K562 (cell line): ENCODE data around the gene CPNE6. TPM values are rescaled to one million over a fixed set of nuclear protein-coding genes. Genes with fewer than 3 reads are reported as not detected.

Experiments used
- ATAC-seq: fragments of 200-7000 bp; cut with Tn5 transposase; 3 replicates; pipeline ENCODE4 v1.9.1; 2020; ENCODE audit warnings: moderate library complexity
- BruUV-seq: library from RNA; stranded (reverse); fragments of 400-500 nt; replicated peaks from 2 replicates; lab custom pipeline; 2021; lab: Mats Ljungman, UMichigan
- CTCF ChIA-PET: fragments of 300-600 bp; formaldehyde crosslinking; extraction: SDS; loops from one replicate; lab custom pipeline; 2021; ENCODE audit warnings: low intra/inter-chr PET ratio; lab: Yijun Ruan, JAX
- POLR2A ChIA-PET: fragments of 300-600, 350-650 bp; sonication (Branson Sonifier 250); formaldehyde crosslinking; extraction: SDS; loops from one replicate; lab custom pipeline; 2021; ENCODE audit warnings: antibody characterized with exemption, inconsistent platforms; lab: Yijun Ruan, JAX
- DNase-seq, 4 experiments: peaks; one replicate each; pipeline versions ENCODE4 v3.0.0 to v3.0.0-alpha.2; 2011 to 2018; ENCODE audit warnings: low spot score in 3 of 4, mixed read lengths in 3 of 4; ENCODE audit errors: extremely low read depth in 1 of 4
- FAIRE-seq: peaks from 2 replicates; lab custom pipeline; 2011; peaks lifted over from hg19 to GRCh38; lab: Jason Lieb, UNC
- H2AFZ ChIP-seq: 2 replicates; pipeline ENCODE4 v1.6.0; 2011; ENCODE audit warnings: low read depth, low read length, control low read depth, inconsistent platforms
- H3K27ac ChIP-seq: fragments of 200-600 bp; 3 replicates; pipeline ENCODE4 v1.8.0; 2011; ENCODE audit warnings: low read depth, mild to moderate bottlenecking, control low read depth, inconsistent platforms, low read length, moderate library complexity, mixed read lengths; ENCODE audit errors: extremely low read depth
- H3K27me3 ChIP-seq, 2 experiments: fragments of 300-600 bp in 1 of 2; 2 replicates in 1 of 2; 3 replicates in 1 of 2; pipeline versions ENCODE4 v1.6.0 to v1.8.0; 2011; ENCODE audit warnings: inconsistent platforms in 2 of 2, low read length in 2 of 2, mild to moderate bottlenecking in 1 of 2, mixed read lengths in 1 of 2, moderate library complexity in 1 of 2; ENCODE audit not compliant: control insufficient read depth in 2 of 2, insufficient read depth in 2 of 2
- H3K36me3 ChIP-seq: fragments of 300-600 bp; 3 replicates; pipeline ENCODE4 v1.8.0; 2011; ENCODE audit warnings: mild to moderate bottlenecking, low read length, inconsistent platforms; ENCODE audit not compliant: control insufficient read depth, insufficient read depth
- H3K4me1 ChIP-seq, 2 experiments: fragments of 200-600 bp in 1 of 2; replicated peaks in 1 of 2; 2 replicates in 1 of 2; 3 replicates in 1 of 2; pipeline versions ENCODE4 v1.5.1 to v1.8.0; 2011; ENCODE audit warnings: inconsistent platforms in 2 of 2, low read length in 2 of 2, mild to moderate bottlenecking in 1 of 2, mixed read lengths in 1 of 2, moderate library complexity in 1 of 2; ENCODE audit not compliant: control insufficient read depth in 2 of 2, insufficient read depth in 2 of 2
- H3K4me2 ChIP-seq: 2 replicates; pipeline ENCODE4 v1.6.1; 2011; ENCODE audit warnings: low read length, control low read depth, inconsistent platforms, mixed read lengths; ENCODE audit not compliant: insufficient read depth
- H3K4me3 ChIP-seq: fragments of 200-600 bp; sonication (generic), shearing (Covaris generic); 2 replicates; pipeline ENCODE4 v1.5.1; 2016; ENCODE audit warnings: control low read depth, inconsistent platforms
- H3K79me2 ChIP-seq: fragments of 200-600 bp; 3 replicates; pipeline ENCODE4 v1.8.0; 2011; ENCODE audit warnings: low read length, inconsistent platforms; ENCODE audit not compliant: control insufficient read depth, insufficient read depth
- H3K9ac ChIP-seq, 2 experiments: 2 replicates each; pipeline versions ENCODE4 v1.6.0 to v1.6.1; 2011; ENCODE audit warnings: low read depth in 2 of 2, low read length in 2 of 2, control low read depth in 1 of 2, inconsistent platforms in 1 of 2, mild to moderate bottlenecking in 1 of 2, mixed read lengths in 1 of 2; ENCODE audit not compliant: insufficient read depth in 1 of 2
- H3K9me1 ChIP-seq: one replicate; pipeline ENCODE4 v1.6.0; 2011; ENCODE audit warnings: inconsistent platforms, mild to moderate bottlenecking, low read length, moderate library complexity; ENCODE audit not compliant: control insufficient read depth, insufficient read depth
- H3K9me3 ChIP-seq: replicated peaks from 2 replicates; pipeline ENCODE4 v1.5.1; 2011; ENCODE audit warnings: low read depth, low read length, inconsistent platforms; ENCODE audit not compliant: control insufficient read depth, insufficient read depth
- H4K20me1 ChIP-seq: replicated peaks from 2 replicates; pipeline ENCODE4 v1.6.1; 2011; ENCODE audit warnings: low read length, inconsistent platforms, mixed read lengths; ENCODE audit not compliant: control insufficient read depth, insufficient read depth
- BDP1 ChIP-seq: IDR thresholded peaks from 3 replicates; pipeline ENCODE4 v1.6.1; 2011; ENCODE audit not compliant: insufficient read length, insufficient read depth
- BMI1 ChIP-seq: fragments of 150-350 bp; IDR thresholded peaks from 2 replicates; pipeline ENCODE4 v1.6.1; 2014; ENCODE audit warnings: low read length
- CBX8 ChIP-seq: fragments of 200-600 bp; sonication (generic); IDR thresholded peaks from 2 replicates; pipeline ENCODE4 v1.6.1; 2012; ENCODE audit warnings: borderline replicate concordance, mixed run types, low read depth, mild to moderate bottlenecking, moderate library complexity, mixed read lengths, low read length, control low read depth, inconsistent platforms; ENCODE audit not compliant: poor library complexity, severe bottlenecking; ENCODE audit errors: extremely low read depth
- CHCHD3 ChIP-seq: fragments of 250-450 bp; sonication (Bioruptor Pico); IDR thresholded peaks from 2 replicates; pipeline ENCODE4 v2.1.2; 2022; ENCODE audit warnings: mild to moderate bottlenecking
- GTF2A2 ChIP-seq: IDR thresholded peaks from 2 replicates; pipeline ENCODE4 v1.6.1; 2016; ENCODE audit warnings: mild to moderate bottlenecking, missing genetic modification characterization, missing compliant biosample characterization
- KLF16 ChIP-seq: IDR thresholded peaks from 2 replicates; pipeline ENCODE4 v1.6.1; 2016; ENCODE audit warnings: antibody characterized with exemption
- NR1H2 ChIP-seq: sonication (generic); formaldehyde crosslinking; IDR thresholded peaks from 2 replicates; pipeline ENCODE4 v1.4.0; 2020; ENCODE audit warnings: mild to moderate bottlenecking, missing genetic modification reagents
- SLC30A9 ChIP-seq: fragments of 250-450 bp; sonication (Bioruptor Pico); IDR thresholded peaks from 2 replicates; pipeline ENCODE4 v1.8.0; 2022; ENCODE audit warnings: mild to moderate bottlenecking, moderate library complexity
- SMC3 ChIP-seq: conservative IDR thresholded peaks from 2 replicates; pipeline ENCODE4 v1.6.1; 2011; ENCODE audit warnings: low read depth, low read length, improper control_type of control experiment; ENCODE audit not compliant: insufficient read depth
- ZBTB1 ChIP-seq: sonication (generic); formaldehyde crosslinking; IDR thresholded peaks from 2 replicates; pipeline ENCODE4 v1.8.1; 2023; ENCODE audit warnings: missing genetic modification reagents, low read depth, mild to moderate bottlenecking, borderline replicate concordance
- ZBTB33 ChIP-seq: sonication (generic); formaldehyde crosslinking; IDR thresholded peaks from 2 replicates; pipeline ENCODE4 v1.8.1; 2023; ENCODE audit warnings: mild to moderate bottlenecking, missing genetic modification reagents
- ZNF146 ChIP-seq: IDR thresholded peaks from one replicate; pipeline ENCODE4 v1.6.1; 2018; ENCODE audit warnings: missing compliant biosample characterization; ENCODE audit not compliant: unreplicated experiment
- ZNF318 ChIP-seq, 2 experiments: fragments of 450-650 bp; IDR thresholded peaks; 2 replicates each; pipeline ENCODE4 v1.6.1; 2016; ENCODE audit warnings: mild to moderate bottlenecking in 2 of 2, borderline replicate concordance in 1 of 2, low read depth in 1 of 2, moderate library complexity in 1 of 2
- ZNF668 ChIP-seq: fragments of 250-450 bp; sonication (Bioruptor Pico); IDR thresholded peaks from 2 replicates; pipeline ENCODE4 v1.8.0; 2022; ENCODE audit warnings: mild to moderate bottlenecking, inconsistent platforms
- WGBS: fragments of 100-300 bp; shearing (Covaris generic); methylation state at CpG from one replicate; pipeline ENCODE4 v1.1.6; 2016; ENCODE audit warnings: low coverage, mixed read lengths; ENCODE audit not compliant: insufficient coverage; ENCODE audit errors: missing lambda C conversion rate; 5-methylcytosine and 5-hydroxymethylcytosine counted together
- in situ Hi-C: fragments of 300-500 bp; cut with MboI; formaldehyde crosslinking; loops from 4 replicates; pipeline ENCODE4 v1.15.0; 2018; ENCODE audit warnings: inconsistent platforms, mixed read lengths
- intact Hi-C: fragments of 100-400 bp; cut with micrococcal nuclease; formaldehyde crosslinking; loops from 2 replicates; pipeline ENCODE4 v1.14.2; 2022
- polyA plus RNA-seq, 8 experiments: library from polyadenylated mRNA; depleted of rRNA in 4 of 8; stranded (reverse) in 5 of 8; unstranded in 3 of 8; fragments of >200 nt; fragmentation: Nextera tagmentation in 2 of 8; fragmentation: Illumina TruSeq in 1 of 8; extraction: Ambion mirVana in 2 of 8; extraction: Trizol in 1 of 8; gene quantifications; 2 replicates each; pipeline versions ENCODE4 v1.2.1 to v1.2.3, GENCODE V29; 2011 to 2014; ENCODE audit warnings: inconsistent platforms in 1 of 8, missing spikeins in 1 of 8
- total RNA-seq, 7 experiments: library from RNA; depleted of rRNA in 6 of 7; stranded (reverse); fragments of >200 nt in 6 of 7; fragmentation: Illumina TruSeq in 2 of 7; extraction: Trizol in 2 of 7; gene quantifications; 2 replicates each; pipeline versions ENCODE4 v1.2.1 to v1.2.3, GENCODE V29; 2011 to 2021; ENCODE audit warnings: low replicate concordance in 1 of 7

CPNE6 gene
- total and polyA plus RNA-seq, 9 of the 15 experiments (the other 6 are each of a cell fraction or from before 2014, with no cell fraction given): not detected

GRCh38 chr14:24038686-24039085 lies 32.7 kb upstream of the CPNE6 start:
- ChIA-PET CTCF (no interaction called here), POLR2A (no interaction called here)
- H3K9me1 ChIP-seq: no peaks in the 10 kb centered on the region
- WGBS: 14% methylated on average over 2 of the region's 2 CpGs
- no peak overlapping the region for H3K27ac ChIP-seq
- FAIRE-seq (no peak), ATAC-seq (no peak), DNase-seq (no peak)
- 0 out of 5 replicates have a peak, but pooled peaks cover 0 to 4% of the 10 kb centered on the region in 2 experiments for H3K27me3 ChIP-seq
- H4K20me1 ChIP-seq: no peaks in the 10 kb centered on the region
- H3K4me3 ChIP-seq: no peak overlapping the region
- H2AFZ ChIP-seq: no peak overlapping the region
- H3K4me2 ChIP-seq: no peak overlapping the region
- H3K36me3 ChIP-seq: no peaks in the 10 kb centered on the region
- no peaks in the 10 kb centered on the region for H3K9me3 ChIP-seq
- in situ Hi-C loops: no loop called here
- no peak overlapping the region for H3K9ac ChIP-seq
- no TSS peak for BruUV-seq
- no peaks in the 10 kb centered on the region for H3K79me2 ChIP-seq
- intact Hi-C loops: no loop called here
- peaks cover 0 to 4% of the 10 kb centered on the region in 2 experiments; a peak in 2 of 5 replicates for H3K4me1 ChIP-seq
- no peak for TF ChIP-seq CBX8
- TF ChIP-seq ZNF146 (CRISPR knock-in tag): no peak
- TF ChIP-seq SLC30A9 (CRISPR knock-in tag): no peak
- TF ChIP-seq GTF2A2 (tag): no peak
- no peak for TF ChIP-seq ZBTB33 (CRISPR knock-in tag)
- TF ChIP-seq BMI1: no peak
- TF ChIP-seq SMC3: no peak
- TF ChIP-seq BDP1: no peak
- no peak for TF ChIP-seq ZNF668 (CRISPR knock-in tag)
- no peak for TF ChIP-seq KLF16
- TF ChIP-seq NR1H2 (CRISPR knock-in tag): no peak
- no peak for TF ChIP-seq ZNF318 (IDR thresholded peaks at IDR 0.05; ENCODE audit: borderline replicate concordance in 1 of 2, low read depth in 1 of 2)
- TF ChIP-seq CHCHD3: no peak
- TF ChIP-seq ZBTB1 (CRISPR knock-in tag): no peak
